Measurements from ENCODE around the gene EHMT2.

- TF ChIP-seq MAX (IDR thresholded peaks at IDR 0.05) (no peak), CTCF (IDR thresholded peaks at IDR 0.05; ENCODE audit: low read depth, low read length, missing input control) (no peak), TAF1 (conservative IDR thresholded peaks at IDR 0.05) (no peak)
These were observed 22.5 kb downstream of the EHMT2 start for GRCh38 chr6:31874836-31875572.

Measured in liver (tissue), 3 donors.